HepG2 (cell line): ENCODE measurements around the gene EIF3B. TPM values are rescaled to one million over a fixed set of nuclear protein-coding genes. Genes with fewer than 3 reads are reported as not detected.

Source experiments
- DNMT1 ChIP-seq: sonication (generic); formaldehyde crosslinking; IDR thresholded peaks from 2 replicates; pipeline ENCODE4 v1.5.1; 2020; ENCODE audit warnings: mild to moderate bottlenecking, missing genetic modification reagents
- HNF4A ChIP-seq: sonication (generic); formaldehyde crosslinking; IDR thresholded peaks from 2 replicates; pipeline ENCODE4 v1.4.0; 2020; ENCODE audit warnings: missing genetic modification reagents
- HOXA7 ChIP-seq: sonication (generic); formaldehyde crosslinking; IDR thresholded peaks from 2 replicates; pipeline ENCODE4 v1.8.1; 2022; ENCODE audit warnings: mild to moderate bottlenecking, missing genetic modification reagents, moderate library complexity
- MED1 ChIP-seq: sonication (generic); formaldehyde crosslinking; IDR thresholded peaks from 2 replicates; pipeline ENCODE4 v1.4.0; 2020; ENCODE audit warnings: missing genetic modification reagents
- NCOA5 ChIP-seq: sonication (generic); formaldehyde crosslinking; IDR thresholded peaks from 2 replicates; pipeline ENCODE4 v1.4.0; 2020; ENCODE audit warnings: missing genetic modification reagents
- NFKBIZ ChIP-seq: IDR thresholded peaks from 2 replicates; pipeline ENCODE4 v1.6.1; 2018; ENCODE audit warnings: missing genetic modification reagents, missing compliant biosample characterization
- RARG ChIP-seq: sonication (generic); formaldehyde crosslinking; IDR thresholded peaks from 2 replicates; pipeline ENCODE4 v1.4.0; 2020; ENCODE audit warnings: low read depth, mild to moderate bottlenecking, missing genetic modification reagents
- TCF7 ChIP-seq: sonication (generic); IDR thresholded peaks from 2 replicates; pipeline ENCODE4 v1.6.1; 2016; ENCODE audit warnings: antibody characterized with exemption, low read depth
- TOE1 ChIP-seq: sonication (generic); formaldehyde crosslinking; IDR thresholded peaks from 2 replicates; pipeline ENCODE4 v1.4.0; 2020; ENCODE audit warnings: mild to moderate bottlenecking, missing genetic modification reagents
- TP53 ChIP-seq: sonication (generic); formaldehyde crosslinking; conservative IDR thresholded peaks from 2 replicates; pipeline ENCODE4 v1.4.0; 2020; ENCODE audit warnings: missing genetic modification reagents
- XBP1 ChIP-seq: sonication (generic); formaldehyde crosslinking; IDR thresholded peaks from 2 replicates; pipeline ENCODE4 v1.5.0; 2020; ENCODE audit warnings: missing genetic modification reagents
- ZBTB20 ChIP-seq: sonication (generic); formaldehyde crosslinking; IDR thresholded peaks from 2 replicates; pipeline ENCODE4 v1.8.1; 2023; ENCODE audit warnings: missing genetic modification reagents, low read depth, mild to moderate bottlenecking, borderline replicate concordance
- ZFP36L2 ChIP-seq: sonication (generic); formaldehyde crosslinking; IDR thresholded peaks from 2 replicates; pipeline ENCODE4 v1.4.0; 2020; ENCODE audit warnings: missing genetic modification reagents
- ZFP82 ChIP-seq: sonication (generic); formaldehyde crosslinking; IDR thresholded peaks from 2 replicates; pipeline ENCODE4 v1.5.1; 2020; ENCODE audit warnings: mild to moderate bottlenecking, missing genetic modification reagents, borderline replicate concordance
- ZNF224 ChIP-seq: sonication (generic); formaldehyde crosslinking; IDR thresholded peaks from 2 replicates; pipeline ENCODE4 v1.5.0; 2020; ENCODE audit warnings: mild to moderate bottlenecking, missing genetic modification reagents
- ZNF34 ChIP-seq: sonication (generic); formaldehyde crosslinking; IDR thresholded peaks from 2 replicates; pipeline ENCODE4 v1.4.0; 2020; ENCODE audit warnings: mild to moderate bottlenecking, missing genetic modification reagents, borderline replicate concordance
- ZNF749 ChIP-seq: sonication (generic); formaldehyde crosslinking; IDR thresholded peaks from 2 replicates; pipeline ENCODE4 v1.8.0; 2022; ENCODE audit warnings: mild to moderate bottlenecking, missing genetic modification reagents, moderate library complexity, borderline replicate concordance
- ZZZ3 ChIP-seq: sonication (generic); formaldehyde crosslinking; IDR thresholded peaks from 2 replicates; pipeline ENCODE4 v1.4.0; 2020; ENCODE audit warnings: missing genetic modification reagents, mild to moderate bottlenecking, borderline replicate concordance
- polyA plus RNA-seq, 8 experiments: library from polyadenylated mRNA; depleted of rRNA in 3 of 8; stranded (reverse) in 7 of 8; unstranded in 1 of 8; fragments of >200 nt; fragmentation: Illumina TruSeq in 4 of 8; extraction: Trizol in 4 of 8; gene quantifications; 2 replicates each; pipeline versions ENCODE4 v1.2.1 to v1.2.3, GENCODE V29; 2011 to 2016; ENCODE audit warnings: low read depth in 4 of 8, missing spikeins in 1 of 8, mixed read lengths in 1 of 8; ENCODE audit not compliant: insufficient read depth in 1 of 8
- total RNA-seq, 5 experiments: library from RNA; depleted of rRNA; stranded (reverse); fragments of >200 nt; fragmentation: Illumina TruSeq; extraction: Trizol; gene quantifications; 2 replicates each; pipeline ENCODE4 v1.2.3, GENCODE V29; 2016; ENCODE audit warnings: low read depth in 1 of 5
- TF ChIP-seq, protein P1 (sequence below): sonication (generic); formaldehyde crosslinking; IDR thresholded peaks from 2 replicates; pipeline ENCODE4 v1.5.0; 2020; ENCODE audit warnings: missing genetic modification reagents
- TF ChIP-seq, protein P2 (sequence below): IDR thresholded peaks from 2 replicates; pipeline ENCODE4 v1.6.1; 2016; ENCODE audit warnings: missing compliant biosample characterization, missing genetic modification reagents, borderline replicate concordance
- TF ChIP-seq, protein P3 (sequence below): sonication (generic); formaldehyde crosslinking; IDR thresholded peaks from 2 replicates; pipeline ENCODE4 v1.9.0; 2021; ENCODE audit warnings: mild to moderate bottlenecking, missing genetic modification reagents
- TF ChIP-seq, protein P4 (sequence below): sonication (generic); formaldehyde crosslinking; conservative IDR thresholded peaks from 2 replicates; pipeline ENCODE4 v1.8.0; 2022; ENCODE audit warnings: missing genetic modification reagents

Gene EIF3B
- total and polyA plus RNA-seq, 2 of the 13 experiments (the other 11 are each of a cell fraction or from before 2014, with no cell fraction given), result 92.2 to 241 TPM

DNA sequence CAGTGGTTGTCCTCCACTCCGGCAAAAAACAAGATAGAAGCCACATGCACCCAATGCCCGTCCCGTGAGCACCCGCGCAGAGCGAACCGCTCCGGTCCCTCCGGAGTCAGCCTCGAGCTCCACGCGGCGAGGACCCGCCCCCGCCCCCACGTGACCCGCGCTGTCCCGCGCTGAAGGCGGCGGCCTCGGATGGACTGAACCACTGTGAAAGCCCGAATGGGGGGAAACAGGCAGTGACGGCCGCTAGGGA, 766 bp upstream of the EIF3B start (continued):
- TF ChIP-seq HOXA7 (CRISPR knock-in tag), result no peak
- peak; percentile 89 for TF ChIP-seq ZBTB20
- no peak for TF ChIP-seq XBP1 (CRISPR knock-in tag)
- peak; percentile 68; the same call in 1 of the 2 replicates for TF ChIP-seq ZFP82
- TF ChIP-seq TOE1, result peak; percentile 91
- TF ChIP-seq NCOA5 (CRISPR knock-in tag), result no peak
- 0 out of 2 replicates have a peak, but pooled peaks have one; percentile 90 for TF ChIP-seq ZNF749 (CRISPR knock-in tag)
- TF ChIP-seq TCF7, result no peak
- no peak for TF ChIP-seq ZNF34
- peak; percentile 54 for TF ChIP-seq MED1
- TF ChIP-seq HNF4A (CRISPR knock-in tag), result no peak
- TF ChIP-seq, protein P1, sequence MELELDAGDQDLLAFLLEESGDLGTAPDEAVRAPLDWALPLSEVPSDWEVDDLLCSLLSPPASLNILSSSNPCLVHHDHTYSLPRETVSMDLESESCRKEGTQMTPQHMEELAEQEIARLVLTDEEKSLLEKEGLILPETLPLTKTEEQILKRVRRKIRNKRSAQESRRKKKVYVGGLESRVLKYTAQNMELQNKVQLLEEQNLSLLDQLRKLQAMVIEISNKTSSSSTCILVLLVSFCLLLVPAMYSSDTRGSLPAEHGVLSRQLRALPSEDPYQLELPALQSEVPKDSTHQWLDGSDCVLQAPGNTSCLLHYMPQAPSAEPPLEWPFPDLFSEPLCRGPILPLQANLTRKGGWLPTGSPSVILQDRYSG (CRISPR knock-in tag), result peak; percentile 97
- TF ChIP-seq DNMT1, result no peak
- peak; percentile 88; the same call in 1 of the 2 replicates for TF ChIP-seq ZFP36L2 (CRISPR knock-in tag)
- TF ChIP-seq, protein P2, sequence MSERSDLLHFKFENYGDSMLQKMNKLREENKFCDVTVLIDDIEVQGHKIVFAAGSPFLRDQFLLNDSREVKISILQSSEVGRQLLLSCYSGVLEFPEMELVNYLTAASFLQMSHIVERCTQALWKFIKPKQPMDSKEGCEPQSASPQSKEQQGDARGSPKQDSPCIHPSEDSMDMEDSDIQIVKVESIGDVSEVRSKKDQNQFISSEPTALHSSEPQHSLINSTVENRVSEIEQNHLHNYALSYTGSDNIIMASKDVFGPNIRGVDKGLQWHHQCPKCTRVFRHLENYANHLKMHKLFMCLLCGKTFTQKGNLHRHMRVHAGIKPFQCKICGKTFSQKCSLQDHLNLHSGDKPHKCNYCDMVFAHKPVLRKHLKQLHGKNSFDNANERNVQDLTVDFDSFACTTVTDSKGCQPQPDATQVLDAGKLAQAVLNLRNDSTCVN (CRISPR knock-in tag), result no peak; the same call in 1 of the 2 replicates
- TF ChIP-seq, protein P3, sequence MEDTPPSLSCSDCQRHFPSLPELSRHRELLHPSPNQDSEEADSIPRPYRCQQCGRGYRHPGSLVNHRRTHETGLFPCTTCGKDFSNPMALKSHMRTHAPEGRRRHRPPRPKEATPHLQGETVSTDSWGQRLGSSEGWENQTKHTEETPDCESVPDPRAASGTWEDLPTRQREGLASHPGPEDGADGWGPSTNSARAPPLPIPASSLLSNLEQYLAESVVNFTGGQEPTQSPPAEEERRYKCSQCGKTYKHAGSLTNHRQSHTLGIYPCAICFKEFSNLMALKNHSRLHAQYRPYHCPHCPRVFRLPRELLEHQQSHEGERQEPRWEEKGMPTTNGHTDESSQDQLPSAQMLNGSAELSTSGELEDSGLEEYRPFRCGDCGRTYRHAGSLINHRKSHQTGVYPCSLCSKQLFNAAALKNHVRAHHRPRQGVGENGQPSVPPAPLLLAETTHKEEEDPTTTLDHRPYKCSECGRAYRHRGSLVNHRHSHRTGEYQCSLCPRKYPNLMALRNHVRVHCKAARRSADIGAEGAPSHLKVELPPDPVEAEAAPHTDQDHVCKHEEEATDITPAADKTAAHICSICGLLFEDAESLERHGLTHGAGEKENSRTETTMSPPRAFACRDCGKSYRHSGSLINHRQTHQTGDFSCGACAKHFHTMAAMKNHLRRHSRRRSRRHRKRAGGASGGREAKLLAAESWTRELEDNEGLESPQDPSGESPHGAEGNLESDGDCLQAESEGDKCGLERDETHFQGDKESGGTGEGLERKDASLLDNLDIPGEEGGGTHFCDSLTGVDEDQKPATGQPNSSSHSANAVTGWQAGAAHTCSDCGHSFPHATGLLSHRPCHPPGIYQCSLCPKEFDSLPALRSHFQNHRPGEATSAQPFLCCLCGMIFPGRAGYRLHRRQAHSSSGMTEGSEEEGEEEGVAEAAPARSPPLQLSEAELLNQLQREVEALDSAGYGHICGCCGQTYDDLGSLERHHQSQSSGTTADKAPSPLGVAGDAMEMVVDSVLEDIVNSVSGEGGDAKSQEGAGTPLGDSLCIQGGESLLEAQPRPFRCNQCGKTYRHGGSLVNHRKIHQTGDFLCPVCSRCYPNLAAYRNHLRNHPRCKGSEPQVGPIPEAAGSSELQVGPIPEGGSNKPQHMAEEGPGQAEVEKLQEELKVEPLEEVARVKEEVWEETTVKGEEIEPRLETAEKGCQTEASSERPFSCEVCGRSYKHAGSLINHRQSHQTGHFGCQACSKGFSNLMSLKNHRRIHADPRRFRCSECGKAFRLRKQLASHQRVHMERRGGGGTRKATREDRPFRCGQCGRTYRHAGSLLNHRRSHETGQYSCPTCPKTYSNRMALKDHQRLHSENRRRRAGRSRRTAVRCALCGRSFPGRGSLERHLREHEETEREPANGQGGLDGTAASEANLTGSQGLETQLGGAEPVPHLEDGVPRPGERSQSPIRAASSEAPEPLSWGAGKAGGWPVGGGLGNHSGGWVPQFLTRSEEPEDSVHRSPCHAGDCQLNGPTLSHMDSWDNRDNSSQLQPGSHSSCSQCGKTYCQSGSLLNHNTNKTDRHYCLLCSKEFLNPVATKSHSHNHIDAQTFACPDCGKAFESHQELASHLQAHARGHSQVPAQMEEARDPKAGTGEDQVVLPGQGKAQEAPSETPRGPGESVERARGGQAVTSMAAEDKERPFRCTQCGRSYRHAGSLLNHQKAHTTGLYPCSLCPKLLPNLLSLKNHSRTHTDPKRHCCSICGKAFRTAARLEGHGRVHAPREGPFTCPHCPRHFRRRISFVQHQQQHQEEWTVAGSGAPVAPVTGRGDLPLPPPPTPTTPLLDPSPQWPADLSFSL (CRISPR knock-in tag), result no peak
- peak; percentile 38; the same call in 1 of the 2 replicates for TF ChIP-seq ZZZ3 (CRISPR knock-in tag)
- TF ChIP-seq TP53, result no peak
- TF ChIP-seq NFKBIZ (CRISPR knock-in tag), result no peak
- TF ChIP-seq ZNF224, result peak; percentile 26; the same call in 1 of the 2 replicates
- TF ChIP-seq, protein P4, sequence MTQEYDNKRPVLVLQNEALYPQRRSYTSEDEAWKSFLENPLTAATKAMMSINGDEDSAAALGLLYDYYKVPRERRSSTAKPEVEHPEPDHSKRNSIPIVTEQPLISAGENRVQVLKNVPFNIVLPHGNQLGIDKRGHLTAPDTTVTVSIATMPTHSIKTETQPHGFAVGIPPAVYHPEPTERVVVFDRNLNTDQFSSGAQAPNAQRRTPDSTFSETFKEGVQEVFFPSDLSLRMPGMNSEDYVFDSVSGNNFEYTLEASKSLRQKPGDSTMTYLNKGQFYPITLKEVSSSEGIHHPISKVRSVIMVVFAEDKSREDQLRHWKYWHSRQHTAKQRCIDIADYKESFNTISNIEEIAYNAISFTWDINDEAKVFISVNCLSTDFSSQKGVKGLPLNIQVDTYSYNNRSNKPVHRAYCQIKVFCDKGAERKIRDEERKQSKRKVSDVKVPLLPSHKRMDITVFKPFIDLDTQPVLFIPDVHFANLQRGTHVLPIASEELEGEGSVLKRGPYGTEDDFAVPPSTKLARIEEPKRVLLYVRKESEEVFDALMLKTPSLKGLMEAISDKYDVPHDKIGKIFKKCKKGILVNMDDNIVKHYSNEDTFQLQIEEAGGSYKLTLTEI, result no peak
- TF ChIP-seq RARG (CRISPR knock-in tag), result no peak
